Measurements from ENCODE around the gene UBE4B.
A peak's percentile ranks its signal among the peaks of the same experiment; 100 is the strongest.
"Not testable (repeated sequence)": the region's sequence is repeated elsewhere in the genome, so short reads cannot be mapped to it uniquely, and the experiment has no call there.

Gene UBE4B

GRCh38 chr1:10213186-10213705 is 180.5 kb downstream of the UBE4B start:
- no peak for DNase-seq

GRCh38 chr1:10216090-10216749 is 183.5 kb downstream of the UBE4B start:
- DNase-seq, result no peak

GRCh38 chr1:10217748-10218441 is 185.1 kb downstream of the UBE4B start:
- DNase-seq, result peak; percentile 40

GRCh38 chr1:10220200-10220599 is 187.4 kb downstream of the UBE4B start:
- no peak for DNase-seq

- DNase-seq, result not testable (repeated sequence)
Measured at GRCh38 chr1:10220657-10221056, 187.9 kb downstream of the UBE4B start.

GRCh38 chr1:10225573-10225972 is 192.8 kb downstream of the UBE4B start:
- DNase-seq, result peak; percentile 30

- DNase-seq, result peak; percentile 20
Measured at GRCh38 chr1:10228528-10228927, 195.8 kb downstream of the UBE4B start.

- DNase-seq, result no peak
Measured at GRCh38 chr1:10229903-10230302, 197.1 kb downstream of the UBE4B start.

All from fibroblast of skin of right biceps (primary cell).